ENCODE results near the gene DCAF6.

DNA sequence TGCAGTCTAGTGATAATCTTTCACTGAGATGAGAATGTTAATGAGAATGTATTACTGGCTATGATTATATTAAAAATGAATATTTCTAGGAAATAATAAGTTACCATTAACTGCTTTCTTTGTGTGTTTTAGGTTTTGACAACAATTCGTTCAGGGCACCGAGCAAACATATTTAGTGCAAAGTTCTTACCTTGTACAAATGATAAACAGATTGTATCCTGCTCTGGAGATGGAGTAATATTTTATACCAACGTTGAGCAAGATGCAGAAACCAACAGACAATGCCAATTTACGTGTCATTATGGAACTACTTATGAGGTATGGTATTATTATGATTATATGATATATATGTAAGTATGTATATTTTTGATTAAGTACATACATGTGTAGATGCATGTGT is 38.2 kb downstream of the DCAF6 start:
- TF ChIP-seq, protein P1, sequence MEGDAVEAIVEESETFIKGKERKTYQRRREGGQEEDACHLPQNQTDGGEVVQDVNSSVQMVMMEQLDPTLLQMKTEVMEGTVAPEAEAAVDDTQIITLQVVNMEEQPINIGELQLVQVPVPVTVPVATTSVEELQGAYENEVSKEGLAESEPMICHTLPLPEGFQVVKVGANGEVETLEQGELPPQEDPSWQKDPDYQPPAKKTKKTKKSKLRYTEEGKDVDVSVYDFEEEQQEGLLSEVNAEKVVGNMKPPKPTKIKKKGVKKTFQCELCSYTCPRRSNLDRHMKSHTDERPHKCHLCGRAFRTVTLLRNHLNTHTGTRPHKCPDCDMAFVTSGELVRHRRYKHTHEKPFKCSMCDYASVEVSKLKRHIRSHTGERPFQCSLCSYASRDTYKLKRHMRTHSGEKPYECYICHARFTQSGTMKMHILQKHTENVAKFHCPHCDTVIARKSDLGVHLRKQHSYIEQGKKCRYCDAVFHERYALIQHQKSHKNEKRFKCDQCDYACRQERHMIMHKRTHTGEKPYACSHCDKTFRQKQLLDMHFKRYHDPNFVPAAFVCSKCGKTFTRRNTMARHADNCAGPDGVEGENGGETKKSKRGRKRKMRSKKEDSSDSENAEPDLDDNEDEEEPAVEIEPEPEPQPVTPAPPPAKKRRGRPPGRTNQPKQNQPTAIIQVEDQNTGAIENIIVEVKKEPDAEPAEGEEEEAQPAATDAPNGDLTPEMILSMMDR (IDR thresholded peaks at IDR 0.05), result no peak
- TF ChIP-seq POLR2A (IDR thresholded peaks at IDR 0.05), result no peak

Data from lower leg skin (tissue), 3 donors.